H1 (cell line): ENCODE measurements around the gene SIX4. TPM values are rescaled to one million over a fixed set of nuclear protein-coding genes. Genes with fewer than 3 reads are reported as not detected.

Experiments used
- CTCF ChIA-PET: fragments of 300-600 bp; sonication (Branson Sonifier 250); formaldehyde crosslinking; loops from one replicate; lab custom pipeline; 2021; ENCODE audit not compliant: partially characterized antibody; lab: Charles Lee
- POLR2A ChIA-PET: fragments of 300-600 bp; sonication (Branson Sonifier 250); formaldehyde crosslinking; loops from one replicate; lab custom pipeline; 2021; ENCODE audit warnings: inconsistent platforms; ENCODE audit not compliant: partially characterized antibody; lab: Charles Lee
- DNase-seq, 2 experiments: peaks; one replicate each; pipeline versions ENCODE4 v3.0.0 to v3.0.0-alpha.2; 2010 to 2022; ENCODE audit warnings: low spot score in 2 of 2, low read depth in 1 of 2, mixed read lengths in 1 of 2
- FAIRE-seq: peaks from 2 replicates; lab custom pipeline; 2011; peaks lifted over from hg19 to GRCh38; lab: Jason Lieb, UNC
- H2AFZ ChIP-seq: 2 replicates; pipeline ENCODE4 v1.8.1; 2012; ENCODE audit warnings: low read length, inconsistent platforms
- H2AK5ac ChIP-seq: 2 replicates; pipeline ENCODE4 v1.6.1; 2013; ENCODE audit warnings: low read depth, low read length
- H2BK120ac ChIP-seq: replicated peaks from 2 replicates; pipeline ENCODE3; 2013; ENCODE audit warnings: low read depth, low read length, inconsistent platforms
- H2BK12ac ChIP-seq: 2 replicates; pipeline ENCODE4 v1.6.1; 2013; ENCODE audit warnings: low read depth, low read length
- H2BK15ac ChIP-seq: 2 replicates; pipeline ENCODE4 v1.6.1; 2013; ENCODE audit warnings: low read length
- H2BK20ac ChIP-seq: 2 replicates; pipeline ENCODE4 v1.6.1; 2013; ENCODE audit warnings: low read length
- H2BK5ac ChIP-seq: 2 replicates; pipeline ENCODE4 v1.6.1; 2013; ENCODE audit warnings: low read depth, low read length
- H3K14ac ChIP-seq: 2 replicates; pipeline ENCODE4 v1.6.1; 2013; ENCODE audit warnings: inconsistent platforms; ENCODE audit not compliant: insufficient read length
- H3K18ac ChIP-seq: 2 replicates; pipeline ENCODE4 v1.6.1; 2013; ENCODE audit warnings: low read length; ENCODE audit errors: extremely low read depth
- H3K23ac ChIP-seq: 2 replicates; pipeline ENCODE4 v1.6.1; 2013; ENCODE audit warnings: inconsistent platforms; ENCODE audit not compliant: insufficient read length
- H3K23me2 ChIP-seq: 2 replicates; pipeline ENCODE4 v1.6.1; 2013; ENCODE audit warnings: low read depth, low read length
- H3K27ac ChIP-seq: 2 replicates; pipeline ENCODE4 v1.6.1; 2011; ENCODE audit warnings: low read depth, low read length, inconsistent platforms
- H3K27me3 ChIP-seq, 4 experiments: replicated peaks in 1 of 4; 1 replicate in 1 of 4; 2 replicates in 3 of 4; pipeline versions ENCODE4 v1.6.1 to v1.8.1; 2011 to 2013; ENCODE audit warnings: low read length in 3 of 4, mild to moderate bottlenecking in 3 of 4, inconsistent platforms in 2 of 4, mixed read lengths in 2 of 4, moderate library complexity in 1 of 4; ENCODE audit not compliant: control insufficient read depth in 3 of 4, insufficient read depth in 3 of 4; ENCODE audit errors: extremely low read depth in 1 of 4
- H3K36me3 ChIP-seq, 4 experiments: 2 replicates each; pipeline versions ENCODE4 v1.6.1 to v1.8.1; 2011 to 2013; ENCODE audit warnings: mild to moderate bottlenecking in 4 of 4, low read length in 3 of 4, moderate library complexity in 2 of 4, control low read depth in 1 of 4, inconsistent platforms in 1 of 4; ENCODE audit not compliant: insufficient read depth in 4 of 4, control insufficient read depth in 2 of 4
- H3K4ac ChIP-seq: replicated peaks from 2 replicates; pipeline ENCODE3; 2013; ENCODE audit warnings: low read length, low read depth, mixed read lengths, inconsistent platforms; ENCODE audit not compliant: insufficient read length
- H3K4me1 ChIP-seq, 4 experiments: replicated peaks in 1 of 4; 1 replicate in 1 of 4; 2 replicates in 3 of 4; pipeline versions ENCODE4 v1.6.1 to v1.8.1; 2011 to 2013; ENCODE audit warnings: low read length in 3 of 4, inconsistent platforms in 2 of 4, mixed read lengths in 1 of 4; ENCODE audit not compliant: insufficient read depth in 4 of 4, control insufficient read depth in 3 of 4
- H3K4me2 ChIP-seq, 2 experiments: 2 replicates each; pipeline versions ENCODE4 v1.6.1 to v1.8.1; 2011 to 2013; ENCODE audit warnings: low read depth in 2 of 2, low read length in 2 of 2, control low read depth in 1 of 2, inconsistent platforms in 1 of 2, mild to moderate bottlenecking in 1 of 2; ENCODE audit not compliant: insufficient read depth in 1 of 2
- H3K4me3 ChIP-seq, 4 experiments: fragments of 200-600, 300-600 bp in 1 of 4; sonication (generic), shearing (Covaris generic), sonication (Bioruptor Twin) in 1 of 4; 2 replicates each; pipeline versions ENCODE4 v1.5.1 to v1.8.1; 2011 to 2016; ENCODE audit warnings: low read length in 4 of 4, low read depth in 3 of 4, control low read depth in 2 of 4, inconsistent platforms in 2 of 4, mild to moderate bottlenecking in 2 of 4, mixed read lengths in 1 of 4, moderate library complexity in 1 of 4; ENCODE audit not compliant: insufficient read depth in 2 of 4; ENCODE audit errors: extremely low read depth in 1 of 4
- H3K56ac ChIP-seq: replicated peaks from 2 replicates; pipeline ENCODE3; 2013; ENCODE audit warnings: low read depth, mild to moderate bottlenecking, mixed read lengths, low read length, inconsistent platforms; ENCODE audit not compliant: insufficient read length
- H3K79me1 ChIP-seq: 2 replicates; pipeline ENCODE4 v1.6.1; 2013; ENCODE audit warnings: low read depth, low read length, control low read depth
- H3K79me2 ChIP-seq, 2 experiments: 2 replicates each; pipeline versions ENCODE4 v1.6.1 to v1.8.1; 2012 to 2013; ENCODE audit warnings: low read length in 2 of 2, mild to moderate bottlenecking in 2 of 2, inconsistent platforms in 1 of 2; ENCODE audit not compliant: insufficient read depth in 2 of 2, control insufficient read depth in 1 of 2
- H3K9ac ChIP-seq, 4 experiments: replicated peaks in 1 of 4; 1 replicate in 1 of 4; 2 replicates in 3 of 4; pipeline versions ENCODE4 v1.6.1 to v1.8.1; 2011 to 2013; ENCODE audit warnings: low read depth in 3 of 4, low read length in 3 of 4, control low read depth in 2 of 4, mild to moderate bottlenecking in 2 of 4, moderate library complexity in 2 of 4, inconsistent platforms in 1 of 4; ENCODE audit errors: extremely low read depth in 1 of 4
- H3K9me3 ChIP-seq, 2 experiments: 2 replicates each; pipeline versions ENCODE4 v1.6.1 to v1.8.1; 2012 to 2013; ENCODE audit warnings: mild to moderate bottlenecking in 2 of 2, moderate library complexity in 2 of 2, control low read depth in 1 of 2, inconsistent platforms in 1 of 2, low read depth in 1 of 2, low read length in 1 of 2, mixed read lengths in 1 of 2; ENCODE audit not compliant: insufficient read depth in 2 of 2
- H4K20me1 ChIP-seq, 2 experiments: replicated peaks in 1 of 2; 2 replicates each; pipeline versions ENCODE3 to v1.8.1; 2011 to 2013; ENCODE audit warnings: inconsistent platforms in 2 of 2, low read length in 2 of 2, mild to moderate bottlenecking in 1 of 2; ENCODE audit not compliant: insufficient read depth in 2 of 2, control insufficient read depth in 1 of 2
- H4K5ac ChIP-seq: 2 replicates; pipeline ENCODE4 v1.6.1; 2013; ENCODE audit warnings: low read length, low read depth, mixed read lengths, inconsistent platforms; ENCODE audit not compliant: insufficient read length
- H4K8ac ChIP-seq: 2 replicates; pipeline ENCODE4 v1.8.0; 2013; ENCODE audit warnings: mild to moderate bottlenecking, moderate library complexity, low read length, inconsistent platforms; ENCODE audit not compliant: insufficient read depth; ENCODE audit errors: extremely low read depth
- H4K91ac ChIP-seq: replicated peaks from 2 replicates; pipeline ENCODE3; 2013; ENCODE audit warnings: low read length, mixed read lengths, inconsistent platforms; ENCODE audit not compliant: insufficient read length
- BACH1 ChIP-seq: IDR thresholded peaks from 2 replicates; pipeline ENCODE4 v1.6.1; 2012; ENCODE audit warnings: low read length, improper control_type of control experiment
- BCL11A ChIP-seq, 2 experiments: IDR thresholded peaks; one replicate each; pipeline ENCODE4 v1.6.1; 2011; ENCODE audit warnings: low read depth in 2 of 2, low read length in 2 of 2, mild to moderate bottlenecking in 2 of 2
- WGBS, 2 experiments: shearing (Covaris generic) in 1 of 2; methylation state at CpG; one replicate each; pipeline versions ENCODE4 v1.1.6 to v1.1.7; 2013 to 2015; ENCODE audit warnings: low lambda C conversion rate in 2 of 2, mixed read lengths in 2 of 2, inconsistent platforms in 1 of 2, low coverage in 1 of 2, missing lambda C conversion rate in 1 of 2; ENCODE audit not compliant: insufficient replicate concordance in 2 of 2, insufficient coverage in 1 of 2, insufficient read length in 1 of 2; ENCODE audit errors: extremely low coverage in 1 of 2, missing lambda C conversion rate in 1 of 2; 5-methylcytosine and 5-hydroxymethylcytosine counted together
- polyA plus RNA-seq, 7 experiments: library from polyadenylated mRNA; depleted of rRNA in 3 of 7; stranded (reverse) in 5 of 7; unstranded in 2 of 7; fragments of >200 nt in 5 of 7; fragments of 200-250 nt in 2 of 7; gene quantifications; 1 replicate in 5 of 7; 2 replicates in 1 of 7; 4 replicates in 1 of 7; pipeline versions ENCODE4 v1.2.1 to v1.2.3, GENCODE V29; 2011 to 2013; ENCODE audit warnings: missing spikeins in 2 of 7, mixed read lengths in 2 of 7
- total RNA-seq: library from RNA; stranded (reverse); fragmentation: NEBNext Ultra II Directional; extraction: Animal tissue kit (Norgen Biotek cat#: 25700); gene quantifications from 2 replicates; pipeline ENCODE4 v1.2.1, GENCODE V29; 2021

The SIX4 gene
- total and polyA plus RNA-seq, 2 of the 8 experiments (the other 6 are each of a cell fraction or from before 2014, with no cell fraction given) = 9.0 to 38.9 TPM

- DNase-seq (no peak), FAIRE-seq (no peak)
- H2BK20ac ChIP-seq = no peak overlapping the region
- no peak overlapping the region for H2BK5ac ChIP-seq
- no peak overlapping the region for H2BK15ac ChIP-seq
- H3K56ac ChIP-seq = no peak overlapping the region
- no peak overlapping the region for H2BK120ac ChIP-seq
- no peak overlapping the region for H3K9ac ChIP-seq
- H3K27me3 ChIP-seq = no peaks in the 10 kb centered on the region
- no peaks in the 10 kb centered on the region for H3K36me3 ChIP-seq
- no peak overlapping the region for H3K27ac ChIP-seq
- no peaks in the 10 kb centered on the region for H3K4me1 ChIP-seq
- H4K91ac ChIP-seq = no peak overlapping the region
- H4K20me1 ChIP-seq = no peaks in the 10 kb centered on the region
- TF ChIP-seq BCL11A (IDR thresholded peaks at IDR 0.05; ENCODE audit: low read depth in 2 of 2, low read length in 2 of 2) (no peak), BACH1 (no peak)
- H3K4me2 ChIP-seq = no peak overlapping the region
- no peak overlapping the region for H3K23ac ChIP-seq
- H4K8ac ChIP-seq = no peak overlapping the region
- no peaks in the 10 kb centered on the region for H3K9me3 ChIP-seq
- H3K18ac ChIP-seq = no peak overlapping the region
- no peak overlapping the region for H3K14ac ChIP-seq
- peaks cover 0 to 66% of the 10 kb centered on the region in 2 experiments; a peak in 2 of 4 replicates for H3K79me2 ChIP-seq
- 83% methylated on average over 2 of the region's 2 CpGs; no CpG with 5 or more reads in 1 of the 2 experiments for WGBS, 2 experiments
- ChIA-PET POLR2A (no interaction called here), CTCF (no interaction called here)
- H2AK5ac ChIP-seq = no peak overlapping the region
- no peaks in the 10 kb centered on the region for H3K23me2 ChIP-seq
- H2AFZ ChIP-seq = no peak overlapping the region
- H4K5ac ChIP-seq = no peak overlapping the region
- no peak overlapping the region for H3K4me3 ChIP-seq
- H3K4ac ChIP-seq = no peak overlapping the region
- H2BK12ac ChIP-seq = no peak overlapping the region
- H3K79me1 ChIP-seq = no peaks in the 10 kb centered on the region
Observed at GRCh38 chr14:60768602-60769001, 44.5 kb upstream of the SIX4 start.
